B cell (primary cell): ENCODE data around the gene MIDN. TPM values are rescaled to one million over a fixed set of nuclear protein-coding genes. Genes with fewer than 3 reads are reported as not detected.

Experiments
- ATAC-seq: fragments of 200-7000 bp; cut with Tn5 transposase; one replicate; pipeline ENCODE4 v1.10.0; 2021; ENCODE audit warnings: low read depth, mild to moderate bottlenecking, moderate number of reproducible peaks, moderate library complexity
- CTCF ChIA-PET: fragments of 350-600 bp; sonication (Branson Sonifier 250); formaldehyde crosslinking; loops from one replicate; lab custom pipeline; 2021; ENCODE audit warnings: antibody characterized with exemption, inconsistent platforms; lab: Charles Lee
- POLR2A ChIA-PET: fragments of 350-600 bp; sonication (Branson Sonifier 250); formaldehyde crosslinking; loops from one replicate; lab custom pipeline; 2021; ENCODE audit warnings: antibody characterized with exemption; lab: Charles Lee
- DNase-seq: peaks from one replicate; pipeline ENCODE4 v3.0.0; 2013
- H2AFZ ChIP-seq: 2 replicates; pipeline ENCODE4 v1.6.1; 2012; ENCODE audit warnings: mild to moderate bottlenecking, low read depth, low read length; ENCODE audit not compliant: insufficient read depth, poor library complexity, severe bottlenecking
- H3K27ac ChIP-seq, 2 donors: 1 replicate in 1 of 2; 2 replicates in 1 of 2; pipeline ENCODE4 v1.5.1; 2012 to 2013; ENCODE audit warnings: low read length in 2 of 2, mild to moderate bottlenecking in 2 of 2, moderate library complexity in 1 of 2
- H3K27me3 ChIP-seq, 4 experiments: fragments of 200-600 bp in 1 of 4; sonication (generic) in 1 of 4; replicated peaks in 1 of 4; 1 replicate in 2 of 4; 2 replicates in 2 of 4; pipeline versions ENCODE4 v1.6.1 to v1.7.0; 2013 to 2016; ENCODE audit warnings: low read length in 3 of 4, mild to moderate bottlenecking in 2 of 4, mixed read lengths in 1 of 4, moderate library complexity in 1 of 4; ENCODE audit not compliant: insufficient read depth in 4 of 4, control insufficient read depth in 3 of 4; ENCODE audit errors: control extremely low read depth in 1 of 4
- H3K36me3 ChIP-seq, 2 experiments: replicated peaks in 1 of 2; 1 replicate in 1 of 2; 2 replicates in 1 of 2; pipeline versions ENCODE4 v1.6.1 to v1.7.1; 2013; ENCODE audit warnings: low read length in 1 of 2; ENCODE audit not compliant: insufficient read depth in 2 of 2, control insufficient read depth in 1 of 2; ENCODE audit errors: control extremely low read depth in 1 of 2, extremely low read depth in 1 of 2
- H3K4me1 ChIP-seq, 2 donors: fragments of 200-600 bp in 1 of 2; sonication (generic) in 1 of 2; 1 replicate in 1 of 2; 2 replicates in 1 of 2; pipeline versions ENCODE4 v1.5.1 to v1.6.1; 2013 to 2017; ENCODE audit warnings: low read length in 2 of 2; ENCODE audit not compliant: control insufficient read depth in 2 of 2, insufficient read depth in 2 of 2
- H3K4me2 ChIP-seq: replicated peaks from 2 replicates; pipeline ENCODE3; 2012; ENCODE audit warnings: mild to moderate bottlenecking, low read depth, low read length; ENCODE audit not compliant: poor library complexity, severe bottlenecking
- H3K4me3 ChIP-seq, 5 experiments: fragments of 200-600 bp in 1 of 5; sonication (generic) in 1 of 5; 1 replicate in 3 of 5; 2 replicates in 2 of 5; pipeline versions ENCODE4 v1.5.1 to v1.7.0; 2011 to 2016; ENCODE audit warnings: low read length in 4 of 5, mild to moderate bottlenecking in 4 of 5, low read depth in 2 of 5, control low read depth in 1 of 5, moderate library complexity in 1 of 5; ENCODE audit not compliant: insufficient read depth in 1 of 5; ENCODE audit errors: control extremely low read depth in 1 of 5, extremely low read depth in 1 of 5
- H3K79me2 ChIP-seq: fragments of 200-600 bp; sonication (generic); one replicate; pipeline ENCODE4 v1.6.0; 2016; ENCODE audit warnings: low read length; ENCODE audit not compliant: control insufficient read depth, insufficient read depth
- H3K9ac ChIP-seq: fragments of 200-600 bp; sonication (generic); 2 replicates; pipeline ENCODE4 v1.6.1; 2017; ENCODE audit warnings: mild to moderate bottlenecking, low read length, moderate library complexity
- H3K9me3 ChIP-seq, 3 donors: one replicate each; pipeline versions ENCODE4 v1.6.1 to v1.7.1; 2013; ENCODE audit warnings: low read length in 2 of 3; ENCODE audit not compliant: control insufficient read depth in 2 of 3, insufficient read depth in 1 of 3; ENCODE audit errors: control extremely low read depth in 1 of 3
- H4K20me1 ChIP-seq: 2 replicates; pipeline ENCODE4 v1.6.0; 2012; ENCODE audit warnings: mild to moderate bottlenecking, low read length; ENCODE audit not compliant: insufficient read depth, control insufficient read depth, poor library complexity, severe bottlenecking
- H3K27ac Mint-ChIP-seq: one replicate; pipeline ENCODE4 v1.8.0; 2021; ENCODE audit warnings: mixed read lengths
- H3K27me3 Mint-ChIP-seq: one replicate; pipeline ENCODE4 v1.8.0; 2021; ENCODE audit warnings: mixed read lengths
- H3K4me1 Mint-ChIP-seq: one replicate; pipeline ENCODE4 v1.8.0; 2021; ENCODE audit warnings: mixed read lengths
- H3K4me3 Mint-ChIP-seq: one replicate; pipeline ENCODE4 v1.8.0; 2021; ENCODE audit warnings: mixed read lengths
- H3K9me3 Mint-ChIP-seq: one replicate; pipeline ENCODE4 v1.8.0; 2022; ENCODE audit warnings: mixed read lengths; ENCODE audit not compliant: insufficient read depth
- CTCF ChIP-seq: fragments of 200-600 bp; IDR thresholded peaks from one replicate; pipeline ENCODE4 v1.8.0; 2022; ENCODE audit warnings: antibody characterized with exemption, mild to moderate bottlenecking
- EZH2 ChIP-seq: IDR thresholded peaks from 2 replicates; pipeline ENCODE4 v1.6.1; 2012; ENCODE audit warnings: borderline replicate concordance, low read depth, mild to moderate bottlenecking, moderate library complexity, low read length; ENCODE audit not compliant: insufficient read depth, poor library complexity, severe bottlenecking
- WGBS: methylation state at CpG from one replicate; pipeline ENCODE4 v1.1.5; 2013; ENCODE audit warnings: missing lambda C conversion rate; ENCODE audit not compliant: insufficient coverage; 5-methylcytosine and 5-hydroxymethylcytosine counted together
- intact Hi-C: fragments of 100-400 bp; cut with micrococcal nuclease; formaldehyde crosslinking; loops from one replicate; pipeline ENCODE4 v1.10.0; 2022
- polyA plus RNA-seq: library from polyadenylated mRNA; depleted of rRNA; stranded (reverse); fragments of >200 nt; gene quantifications from 2 replicates; pipeline ENCODE4 v1.2.3, GENCODE V29; 2012
- total RNA-seq, 2 donors: library from RNA; stranded (reverse); fragments of 120-200 nt in 1 of 2; gene quantifications; 1 replicate in 1 of 2; 2 replicates in 1 of 2; pipeline versions ENCODE4 v1.2.3 to v1.2.4, GENCODE V29; 2013 to 2022

MIDN gene
- total and polyA plus RNA-seq, 2 donors (not counting 1 experiment from before 2014, with no cell fraction given), result 98.5 to 156 TPM

DNA sequence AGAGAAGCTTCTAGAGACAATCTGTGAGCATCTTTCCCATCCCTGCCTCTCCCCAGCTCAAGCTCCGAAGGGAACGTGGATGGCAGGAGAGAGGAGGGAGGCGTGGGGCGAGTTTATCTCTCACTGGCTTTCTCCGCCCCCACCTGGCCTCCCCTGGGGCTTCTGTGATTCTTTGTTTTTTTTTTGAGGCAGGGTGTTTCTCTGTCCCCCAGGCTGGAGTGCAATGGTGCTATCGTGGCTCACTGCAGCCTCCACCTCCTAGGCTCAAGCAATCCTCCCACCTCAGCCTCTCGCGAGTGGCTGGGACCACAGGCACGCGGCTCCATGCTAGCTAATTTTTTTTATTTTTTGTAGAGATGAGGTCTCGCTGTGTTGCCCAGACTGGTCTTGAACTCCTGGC, 60.3 kb downstream of the MIDN start:
- DNase-seq, result no peak
- H3K4me1 ChIP-seq, result no peaks in the 10 kb centered on the region
- intact Hi-C loops, result no loop called here
- H3K9me3 ChIP-seq, result peaks cover 0 to 1% (median 0%) of the 10 kb centered on the region in 3 donors
- no peak overlapping the region for H3K27ac Mint-ChIP-seq
- H2AFZ ChIP-seq, result no peak overlapping the region
- WGBS, result 40% methylated on average over 1 of the region's 11 CpGs
- TF ChIP-seq CTCF (no peak), EZH2 (no peak)
- ChIA-PET POLR2A (no interaction called here), CTCF (no interaction called here)
- no peak overlapping the region for H3K9ac ChIP-seq
- no peaks in the 10 kb centered on the region for H3K9me3 Mint-ChIP-seq
- H3K27me3 ChIP-seq, result peaks cover 0 to 10% (median 0%) of the 10 kb centered on the region in 4 experiments
- no peaks in the 10 kb centered on the region for H3K27me3 Mint-ChIP-seq
- no peaks in the 10 kb centered on the region for H3K4me1 Mint-ChIP-seq
- no peaks in the 10 kb centered on the region for H3K36me3 ChIP-seq
- no peaks in the 10 kb centered on the region for H4K20me1 ChIP-seq
- H3K4me3 Mint-ChIP-seq, result no peak overlapping the region
- H3K27ac ChIP-seq, result no peak overlapping the region
- H3K4me2 ChIP-seq, result no peak overlapping the region
- no peak for ATAC-seq
- no peak overlapping the region for H3K4me3 ChIP-seq
- no peaks in the 10 kb centered on the region for H3K79me2 ChIP-seq

Other genes starting within 250 kb of the MIDN start
- 0.10 and 0.42 TPM in 2 replicates for gene GRIN3B, start 248.2 kb upstream of the MIDN start, total RNA-seq
- gene GRIN3B, start 248.2 kb upstream of the MIDN start, polyA plus RNA-seq, result 0.07 and 0.10 TPM in 2 replicates
- gene TMEM259, start 227.5 kb upstream of the MIDN start, total RNA-seq, result 373 and 377 TPM in 2 replicates
- 607 and 730 TPM in 2 replicates for gene TMEM259, start 227.5 kb upstream of the MIDN start, polyA plus RNA-seq
- not detected in 2 replicates for gene RNU6-2, start 227.1 kb upstream of the MIDN start, total RNA-seq
- gene RNU6-2, start 227.1 kb upstream of the MIDN start, polyA plus RNA-seq, result not detected in 2 replicates
- 186 and 198 TPM in 2 replicates for gene CNN2, start 222.0 kb upstream of the MIDN start, total RNA-seq
- 301 and 325 TPM in 2 replicates for gene CNN2, start 222.0 kb upstream of the MIDN start, polyA plus RNA-seq
- gene ABCA7, start 208.5 kb upstream of the MIDN start, total RNA-seq, result 192 and 206 TPM in 2 replicates
- gene ABCA7, start 208.5 kb upstream of the MIDN start, polyA plus RNA-seq, result 281 and 425 TPM in 2 replicates
- 490 and 523 TPM in 2 replicates for gene ARHGAP45, start 181.4 kb upstream of the MIDN start, total RNA-seq
- gene ARHGAP45, start 181.4 kb upstream of the MIDN start, polyA plus RNA-seq, result 488 and 579 TPM in 2 replicates
- 103 and 106 TPM in 2 replicates for gene POLR2E, start 153.2 kb upstream of the MIDN start, total RNA-seq
- gene POLR2E, start 153.2 kb upstream of the MIDN start, polyA plus RNA-seq, result 84.5 and 121 TPM in 2 replicates
- gene GPX4, start 144.6 kb upstream of the MIDN start, total RNA-seq, result 202 and 213 TPM in 2 replicates
- gene GPX4, start 144.6 kb upstream of the MIDN start, polyA plus RNA-seq, result 303 and 317 TPM in 2 replicates
- 83.3 and 85.9 TPM in 2 replicates for gene SBNO2, start 74.3 kb upstream of the MIDN start, total RNA-seq
- gene SBNO2, start 74.3 kb upstream of the MIDN start, polyA plus RNA-seq, result 42.8 and 47.3 TPM in 2 replicates
- 89.9 and 91.8 TPM in 2 replicates for gene STK11, start 42.8 kb upstream of the MIDN start, total RNA-seq
- 82.9 and 87.9 TPM in 2 replicates for gene STK11, start 42.8 kb upstream of the MIDN start, polyA plus RNA-seq
- gene CBARP, start 10.6 kb upstream of the MIDN start, total RNA-seq, result 0.12 TPM in 1 of 2 replicates, not detected in the other
- not detected in 2 replicates for gene CBARP, start 10.6 kb upstream of the MIDN start, polyA plus RNA-seq
- gene ATP5F1D, start 6.8 kb upstream of the MIDN start, total RNA-seq, result 131 and 150 TPM in 2 replicates
- gene ATP5F1D, start 6.8 kb upstream of the MIDN start, polyA plus RNA-seq, result 145 and 166 TPM in 2 replicates
- gene CIRBP, start 20.7 kb downstream of the MIDN start, total RNA-seq, result 643 and 648 TPM in 2 replicates
- 1,164 and 1,418 TPM in 2 replicates for gene CIRBP, start 20.7 kb downstream of the MIDN start, polyA plus RNA-seq
- 34.5 and 41.1 TPM in 2 replicates for gene FAM174C, start 26.9 kb downstream of the MIDN start, total RNA-seq
- gene FAM174C, start 26.9 kb downstream of the MIDN start, polyA plus RNA-seq, result 45.1 and 70.6 TPM in 2 replicates
- gene EFNA2, start 37.3 kb downstream of the MIDN start, total RNA-seq, result not detected in 2 replicates
- not detected in 2 replicates for gene EFNA2, start 37.3 kb downstream of the MIDN start, polyA plus RNA-seq
- 58.8 and 59.0 TPM in 2 replicates for gene NDUFS7, start 135.3 kb downstream of the MIDN start, total RNA-seq
- 84.5 and 141 TPM in 2 replicates for gene NDUFS7, start 135.3 kb downstream of the MIDN start, polyA plus RNA-seq
- gene GAMT, start 153.0 kb downstream of the MIDN start, total RNA-seq, result 8.8 and 9.0 TPM in 2 replicates
- 11.4 and 12.1 TPM in 2 replicates for gene GAMT, start 153.0 kb downstream of the MIDN start, polyA plus RNA-seq
- 119 and 125 TPM in 2 replicates for gene DAZAP1, start 159.0 kb downstream of the MIDN start, total RNA-seq
- 54.8 and 66.4 TPM in 2 replicates for gene DAZAP1, start 159.0 kb downstream of the MIDN start, polyA plus RNA-seq
- 1,488 and 1,520 TPM in 2 replicates for gene RPS15, start 189.8 kb downstream of the MIDN start, total RNA-seq
- 6,007 and 10,599 TPM in 2 replicates for gene RPS15, start 189.8 kb downstream of the MIDN start, polyA plus RNA-seq
- 0.12 and 0.15 TPM in 2 replicates for gene APC2, start 201.5 kb downstream of the MIDN start, total RNA-seq
- 0.07 and 0.16 TPM in 2 replicates for gene APC2, start 201.5 kb downstream of the MIDN start, polyA plus RNA-seq
- 68.1 and 68.3 TPM in 2 replicates for gene C19orf25, start 230.6 kb downstream of the MIDN start, total RNA-seq
- gene C19orf25, start 230.6 kb downstream of the MIDN start, polyA plus RNA-seq, result 25.9 and 34.2 TPM in 2 replicates
- 1.3 and 1.7 TPM in 2 replicates for gene PCSK4, start 241.8 kb downstream of the MIDN start, total RNA-seq
- 1.1 and 1.9 TPM in 2 replicates for gene PCSK4, start 241.8 kb downstream of the MIDN start, polyA plus RNA-seq
- 0.66 and 1.1 TPM in 2 replicates for gene REEP6, start 242.6 kb downstream of the MIDN start, total RNA-seq
- 0.46 and 0.64 TPM in 2 replicates for gene REEP6, start 242.6 kb downstream of the MIDN start, polyA plus RNA-seq